H1 (cell line): ENCODE measurements around the gene PRSS38. TPM values are rescaled to one million over a fixed set of nuclear protein-coding genes. Genes with fewer than 3 reads are reported as not detected.

Source experiments
- CTCF ChIA-PET: fragments of 300-600 bp; sonication (Branson Sonifier 250); formaldehyde crosslinking; loops from one replicate; lab custom pipeline; 2021; ENCODE audit not compliant: partially characterized antibody; lab: Charles Lee
- POLR2A ChIA-PET: fragments of 300-600 bp; sonication (Branson Sonifier 250); formaldehyde crosslinking; loops from one replicate; lab custom pipeline; 2021; ENCODE audit warnings: inconsistent platforms; ENCODE audit not compliant: partially characterized antibody; lab: Charles Lee
- DNase-seq, 2 experiments: peaks; one replicate each; pipeline versions ENCODE4 v3.0.0 to v3.0.0-alpha.2; 2010 to 2022; ENCODE audit warnings: low spot score in 2 of 2, low read depth in 1 of 2, mixed read lengths in 1 of 2
- FAIRE-seq: peaks from 2 replicates; lab custom pipeline; 2011; peaks lifted over from hg19 to GRCh38; lab: Jason Lieb, UNC
- H2AFZ ChIP-seq: 2 replicates; pipeline ENCODE4 v1.8.1; 2012; ENCODE audit warnings: low read length, inconsistent platforms
- H2AK5ac ChIP-seq: 2 replicates; pipeline ENCODE4 v1.6.1; 2013; ENCODE audit warnings: low read depth, low read length
- H2BK120ac ChIP-seq: replicated peaks from 2 replicates; pipeline ENCODE3; 2013; ENCODE audit warnings: low read depth, low read length, inconsistent platforms
- H2BK12ac ChIP-seq: 2 replicates; pipeline ENCODE4 v1.6.1; 2013; ENCODE audit warnings: low read depth, low read length
- H2BK15ac ChIP-seq: 2 replicates; pipeline ENCODE4 v1.6.1; 2013; ENCODE audit warnings: low read length
- H2BK20ac ChIP-seq: 2 replicates; pipeline ENCODE4 v1.6.1; 2013; ENCODE audit warnings: low read length
- H2BK5ac ChIP-seq: 2 replicates; pipeline ENCODE4 v1.6.1; 2013; ENCODE audit warnings: low read depth, low read length
- H3K14ac ChIP-seq: 2 replicates; pipeline ENCODE4 v1.6.1; 2013; ENCODE audit warnings: inconsistent platforms; ENCODE audit not compliant: insufficient read length
- H3K18ac ChIP-seq: 2 replicates; pipeline ENCODE4 v1.6.1; 2013; ENCODE audit warnings: low read length; ENCODE audit errors: extremely low read depth
- H3K23ac ChIP-seq: 2 replicates; pipeline ENCODE4 v1.6.1; 2013; ENCODE audit warnings: inconsistent platforms; ENCODE audit not compliant: insufficient read length
- H3K23me2 ChIP-seq: 2 replicates; pipeline ENCODE4 v1.6.1; 2013; ENCODE audit warnings: low read depth, low read length
- H3K27ac ChIP-seq: 2 replicates; pipeline ENCODE4 v1.6.1; 2011; ENCODE audit warnings: low read depth, low read length, inconsistent platforms
- H3K27me3 ChIP-seq, 4 experiments: replicated peaks in 1 of 4; 1 replicate in 1 of 4; 2 replicates in 3 of 4; pipeline versions ENCODE4 v1.6.1 to v1.8.1; 2011 to 2013; ENCODE audit warnings: low read length in 3 of 4, mild to moderate bottlenecking in 3 of 4, inconsistent platforms in 2 of 4, mixed read lengths in 2 of 4, moderate library complexity in 1 of 4; ENCODE audit not compliant: control insufficient read depth in 3 of 4, insufficient read depth in 3 of 4; ENCODE audit errors: extremely low read depth in 1 of 4
- H3K36me3 ChIP-seq, 4 experiments: 2 replicates each; pipeline versions ENCODE4 v1.6.1 to v1.8.1; 2011 to 2013; ENCODE audit warnings: mild to moderate bottlenecking in 4 of 4, low read length in 3 of 4, moderate library complexity in 2 of 4, control low read depth in 1 of 4, inconsistent platforms in 1 of 4; ENCODE audit not compliant: insufficient read depth in 4 of 4, control insufficient read depth in 2 of 4
- H3K4ac ChIP-seq: replicated peaks from 2 replicates; pipeline ENCODE3; 2013; ENCODE audit warnings: low read length, low read depth, mixed read lengths, inconsistent platforms; ENCODE audit not compliant: insufficient read length
- H3K4me1 ChIP-seq, 4 experiments: replicated peaks in 1 of 4; 1 replicate in 1 of 4; 2 replicates in 3 of 4; pipeline versions ENCODE4 v1.6.1 to v1.8.1; 2011 to 2013; ENCODE audit warnings: low read length in 3 of 4, inconsistent platforms in 2 of 4, mixed read lengths in 1 of 4; ENCODE audit not compliant: insufficient read depth in 4 of 4, control insufficient read depth in 3 of 4
- H3K4me2 ChIP-seq, 2 experiments: 2 replicates each; pipeline versions ENCODE4 v1.6.1 to v1.8.1; 2011 to 2013; ENCODE audit warnings: low read depth in 2 of 2, low read length in 2 of 2, control low read depth in 1 of 2, inconsistent platforms in 1 of 2, mild to moderate bottlenecking in 1 of 2; ENCODE audit not compliant: insufficient read depth in 1 of 2
- H3K4me3 ChIP-seq, 4 experiments: fragments of 200-600, 300-600 bp in 1 of 4; sonication (generic), shearing (Covaris generic), sonication (Bioruptor Twin) in 1 of 4; 2 replicates each; pipeline versions ENCODE4 v1.5.1 to v1.8.1; 2011 to 2016; ENCODE audit warnings: low read length in 4 of 4, low read depth in 3 of 4, control low read depth in 2 of 4, inconsistent platforms in 2 of 4, mild to moderate bottlenecking in 2 of 4, mixed read lengths in 1 of 4, moderate library complexity in 1 of 4; ENCODE audit not compliant: insufficient read depth in 2 of 4; ENCODE audit errors: extremely low read depth in 1 of 4
- H3K56ac ChIP-seq: replicated peaks from 2 replicates; pipeline ENCODE3; 2013; ENCODE audit warnings: low read depth, mild to moderate bottlenecking, mixed read lengths, low read length, inconsistent platforms; ENCODE audit not compliant: insufficient read length
- H3K79me1 ChIP-seq: 2 replicates; pipeline ENCODE4 v1.6.1; 2013; ENCODE audit warnings: low read depth, low read length, control low read depth
- H3K79me2 ChIP-seq, 2 experiments: 2 replicates each; pipeline versions ENCODE4 v1.6.1 to v1.8.1; 2012 to 2013; ENCODE audit warnings: low read length in 2 of 2, mild to moderate bottlenecking in 2 of 2, inconsistent platforms in 1 of 2; ENCODE audit not compliant: insufficient read depth in 2 of 2, control insufficient read depth in 1 of 2
- H3K9ac ChIP-seq, 4 experiments: replicated peaks in 1 of 4; 1 replicate in 1 of 4; 2 replicates in 3 of 4; pipeline versions ENCODE4 v1.6.1 to v1.8.1; 2011 to 2013; ENCODE audit warnings: low read depth in 3 of 4, low read length in 3 of 4, control low read depth in 2 of 4, mild to moderate bottlenecking in 2 of 4, moderate library complexity in 2 of 4, inconsistent platforms in 1 of 4; ENCODE audit errors: extremely low read depth in 1 of 4
- H3K9me3 ChIP-seq, 2 experiments: 2 replicates each; pipeline versions ENCODE4 v1.6.1 to v1.8.1; 2012 to 2013; ENCODE audit warnings: mild to moderate bottlenecking in 2 of 2, moderate library complexity in 2 of 2, control low read depth in 1 of 2, inconsistent platforms in 1 of 2, low read depth in 1 of 2, low read length in 1 of 2, mixed read lengths in 1 of 2; ENCODE audit not compliant: insufficient read depth in 2 of 2
- H4K20me1 ChIP-seq, 2 experiments: replicated peaks in 1 of 2; 2 replicates each; pipeline versions ENCODE3 to v1.8.1; 2011 to 2013; ENCODE audit warnings: inconsistent platforms in 2 of 2, low read length in 2 of 2, mild to moderate bottlenecking in 1 of 2; ENCODE audit not compliant: insufficient read depth in 2 of 2, control insufficient read depth in 1 of 2
- H4K5ac ChIP-seq: 2 replicates; pipeline ENCODE4 v1.6.1; 2013; ENCODE audit warnings: low read length, low read depth, mixed read lengths, inconsistent platforms; ENCODE audit not compliant: insufficient read length
- H4K8ac ChIP-seq: 2 replicates; pipeline ENCODE4 v1.8.0; 2013; ENCODE audit warnings: mild to moderate bottlenecking, moderate library complexity, low read length, inconsistent platforms; ENCODE audit not compliant: insufficient read depth; ENCODE audit errors: extremely low read depth
- H4K91ac ChIP-seq: replicated peaks from 2 replicates; pipeline ENCODE3; 2013; ENCODE audit warnings: low read length, mixed read lengths, inconsistent platforms; ENCODE audit not compliant: insufficient read length
- BRCA1 ChIP-seq: IDR thresholded peaks from 2 replicates; pipeline ENCODE4 v1.6.1; 2012; ENCODE audit warnings: low read depth, low read length, improper control_type of control experiment
- CBX5 ChIP-seq: fragments of 300-800, 300-1000 bp; sonication (generic); IDR thresholded peaks from 2 replicates; pipeline ENCODE4 v1.7.1; 2016; ENCODE audit warnings: antibody characterized with exemption, low read length, low read depth
- WGBS, 2 experiments: shearing (Covaris generic) in 1 of 2; methylation state at CpG; one replicate each; pipeline versions ENCODE4 v1.1.6 to v1.1.7; 2013 to 2015; ENCODE audit warnings: low lambda C conversion rate in 2 of 2, mixed read lengths in 2 of 2, inconsistent platforms in 1 of 2, low coverage in 1 of 2, missing lambda C conversion rate in 1 of 2; ENCODE audit not compliant: insufficient replicate concordance in 2 of 2, insufficient coverage in 1 of 2, insufficient read length in 1 of 2; ENCODE audit errors: extremely low coverage in 1 of 2, missing lambda C conversion rate in 1 of 2; 5-methylcytosine and 5-hydroxymethylcytosine counted together
- polyA plus RNA-seq, 7 experiments: library from polyadenylated mRNA; depleted of rRNA in 3 of 7; stranded (reverse) in 5 of 7; unstranded in 2 of 7; fragments of >200 nt in 5 of 7; fragments of 200-250 nt in 2 of 7; gene quantifications; 1 replicate in 5 of 7; 2 replicates in 1 of 7; 4 replicates in 1 of 7; pipeline versions ENCODE4 v1.2.1 to v1.2.3, GENCODE V29; 2011 to 2013; ENCODE audit warnings: missing spikeins in 2 of 7, mixed read lengths in 2 of 7
- total RNA-seq: library from RNA; stranded (reverse); fragmentation: NEBNext Ultra II Directional; extraction: Animal tissue kit (Norgen Biotek cat#: 25700); gene quantifications from 2 replicates; pipeline ENCODE4 v1.2.1, GENCODE V29; 2021

The PRSS38 gene
- total and polyA plus RNA-seq, 2 of the 8 experiments (the other 6 are each of a cell fraction or from before 2014, with no cell fraction given) = not detected

DNA sequence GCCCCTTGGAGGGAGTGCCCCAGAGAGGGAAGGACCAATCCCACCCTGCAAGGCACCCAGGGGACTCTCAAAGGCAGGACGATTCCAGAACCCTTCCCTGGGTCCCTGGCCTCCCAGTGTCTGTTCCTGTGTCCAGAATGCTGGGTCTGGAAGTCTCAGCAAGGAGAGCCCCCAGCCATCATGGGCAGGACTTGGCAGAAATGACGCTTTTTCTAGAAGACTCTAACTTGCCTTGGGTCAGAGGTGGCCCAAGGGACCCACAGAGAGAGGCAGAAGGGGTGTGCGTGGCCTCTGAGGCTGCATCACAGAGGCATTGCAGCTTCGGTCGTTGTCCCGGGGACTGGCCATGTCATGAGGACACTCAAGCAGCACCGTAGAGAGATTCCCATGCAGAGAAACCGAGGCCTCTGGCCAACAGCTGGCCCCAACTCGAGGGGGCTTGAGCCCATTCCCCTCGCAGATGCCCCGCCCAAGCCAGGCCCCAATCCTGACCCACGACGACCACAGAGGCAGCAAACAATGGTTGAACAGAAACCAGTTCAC lies 74.5 kb downstream of the PRSS38 start:
- H3K9me3 ChIP-seq = no peaks in the 10 kb centered on the region
- no peak overlapping the region for H2BK12ac ChIP-seq
- H3K36me3 ChIP-seq = no peaks in the 10 kb centered on the region
- H3K9ac ChIP-seq = no peak overlapping the region
- TF ChIP-seq BRCA1 (no peak), CBX5 (no peak)
- TF ChIP-seq, all 59 proteins: peak for 0
- H4K5ac ChIP-seq = no peak overlapping the region
- H3K14ac ChIP-seq = no peak overlapping the region
- ChIA-PET POLR2A (no interaction called here), CTCF (no interaction called here)
- H2BK20ac ChIP-seq = no peak overlapping the region
- no peak overlapping the region for H3K4me3 ChIP-seq
- H2BK15ac ChIP-seq = 0 out of 2 replicates have a peak overlapping the region, but pooled peaks have one; percentile 61
- H3K79me2 ChIP-seq = no peaks in the 10 kb centered on the region
- no peak overlapping the region for H2AFZ ChIP-seq
- H2BK120ac ChIP-seq = no peak overlapping the region
- no peaks in the 10 kb centered on the region; a peak in 2 of 7 replicates for H3K27me3 ChIP-seq
- H3K23me2 ChIP-seq = peaks cover 13% of the 10 kb centered on the region; the same call in 1 of the 2 replicates
- H3K56ac ChIP-seq = no peak overlapping the region
- H2BK5ac ChIP-seq = no peak overlapping the region
- no peak overlapping the region; the same call in 1 of the 2 replicates for H2AK5ac ChIP-seq
- FAIRE-seq (no peak), DNase-seq (peak in 1 of 2 experiments; percentile 41)
- no peak overlapping the region for H3K4me2 ChIP-seq
- peaks cover 0 to 29% (median 11%) of the 10 kb centered on the region in 4 experiments; a peak in 6 of 7 replicates for H3K4me1 ChIP-seq
- H3K79me1 ChIP-seq = no peaks in the 10 kb centered on the region
- no peaks in the 10 kb centered on the region for H4K20me1 ChIP-seq
- H4K8ac ChIP-seq = no peak overlapping the region; the same call in 1 of the 2 replicates
- no peak overlapping the region for H3K23ac ChIP-seq
- H4K91ac ChIP-seq = peak overlapping the region; percentile 20
- no peak overlapping the region for H3K4ac ChIP-seq
- H3K18ac ChIP-seq = no peak overlapping the region
- no peak overlapping the region for H3K27ac ChIP-seq
- WGBS, 2 experiments = 92% methylated on average over 11 of the region's 13 CpGs; no CpG with 5 or more reads in 1 of the 2 experiments
